Measurements from ENCODE around the gene SLC35B1.
"Not testable (repeated sequence)": the region's sequence is repeated elsewhere in the genome, so short reads cannot be mapped to it uniquely, and the experiment has no call there.

DNA sequence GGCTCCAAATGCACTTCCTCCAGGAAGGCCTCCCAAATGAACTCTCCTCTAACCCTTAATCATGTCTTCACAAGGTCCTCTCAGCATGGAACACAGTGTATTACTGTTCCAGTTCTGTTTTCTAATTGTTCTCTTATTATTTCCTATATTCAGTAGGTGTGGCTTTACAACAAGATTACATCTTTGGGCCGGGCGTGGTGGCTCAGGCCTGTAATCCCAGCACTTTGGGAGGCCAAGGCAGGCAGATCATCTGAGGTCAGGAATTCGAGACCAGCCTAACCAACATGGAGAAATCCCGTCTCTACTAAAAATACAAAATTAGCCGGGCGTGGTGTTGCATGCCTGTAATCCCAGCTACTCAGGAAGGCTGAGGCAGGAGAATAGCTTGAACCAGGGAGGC lies 34.1 kb downstream of the SLC35B1 start:
- TF ChIP-seq POLR2A, CTCF, EP300 (IDR thresholded peaks at IDR 0.05): not testable (repeated sequence)
